T-helper 9 cell (primary cell): Measurements from ENCODE around the gene PCDHB13.
"Not testable (repeated sequence)": the region's sequence is repeated elsewhere in the genome, so short reads cannot be mapped to it uniquely, and the experiment has no call there.

Source experiments
- DNase-seq: peaks from one replicate; pipeline ENCODE4 v3.0.0-alpha.2; 2020

PCDHB13 gene

GRCh38 chr5:141208478-141208877 is 5.2 kb upstream of the PCDHB13 start, which contains the start of gene PCDHB12:
Gene PCDHB12 (plus strand): TSS chr5:141208719. CDS start chr5:141208908, 189 bp downstream.
- no peak for DNase-seq

GRCh38 chr5:141210281-141210680 is 3.4 kb upstream of the PCDHB13 start:
- not testable (repeated sequence) for DNase-seq

- not testable (repeated sequence) for DNase-seq
Measured at GRCh38 chr5:141210849-141211248, 2.9 kb upstream of the PCDHB13 start.

- DNase-seq: not testable (repeated sequence)
Measured at GRCh38 chr5:141214583-141214982, 864 bp downstream of the PCDHB13 start.

- DNase-seq: not testable (repeated sequence)
Measured at GRCh38 chr5:141215504-141215903, 1.8 kb downstream of the PCDHB13 start.

GRCh38 chr5:141216035-141216434 is 2.3 kb downstream of the PCDHB13 start:
- not testable (repeated sequence) for DNase-seq

- no peak for DNase-seq
Measured at GRCh38 chr5:141223112-141223783, 9.5 kb downstream of the PCDHB13 start, which contains the start of gene PCDHB14. Gene PCDHB14 (plus strand): TSS chr5:141223343. CDS start chr5:141223506, 163 bp downstream.

GRCh38 chr5:141224844-141225243 is 11.1 kb downstream of the PCDHB13 start:
- not testable (repeated sequence) for DNase-seq

GRCh38 chr5:141225421-141225820 is 11.7 kb downstream of the PCDHB13 start:
- DNase-seq: not testable (repeated sequence)

- no peak for DNase-seq
Measured at GRCh38 chr5:141234109-141234667, 20.5 kb downstream of the PCDHB13 start.

- not testable (repeated sequence) for DNase-seq
Measured at GRCh38 chr5:141235922-141236321, 22.2 kb downstream of the PCDHB13 start.

- no peak for DNase-seq
Measured at GRCh38 chr5:141236516-141237313, 23.0 kb downstream of the PCDHB13 start.

GRCh38 chr5:141241496-141241895 is 27.8 kb downstream of the PCDHB13 start:
- DNase-seq: no peak

- DNase-seq: no peak
Measured at GRCh38 chr5:141245250-141245717, 31.6 kb downstream of the PCDHB13 start, which contains the start of gene PCDHB15. Gene PCDHB15 (plus strand): TSS chr5:141245395. CDS start chr5:141245579, 184 bp downstream.

- DNase-seq: not testable (repeated sequence)
Measured at GRCh38 chr5:141246971-141247370, 33.3 kb downstream of the PCDHB13 start.

- not testable (repeated sequence) for DNase-seq
Measured at GRCh38 chr5:141247434-141247833, 33.7 kb downstream of the PCDHB13 start.

GRCh38 chr5:141250576-141250975 is 36.9 kb downstream of the PCDHB13 start:
- no peak for DNase-seq

GRCh38 chr5:141258464-141258863 is 44.7 kb downstream of the PCDHB13 start:
- DNase-seq: no peak

- DNase-seq: no peak
Measured at GRCh38 chr5:141258948-141259347, 45.2 kb downstream of the PCDHB13 start.

- DNase-seq: no peak
Measured at GRCh38 chr5:141260458-141261237, 46.9 kb downstream of the PCDHB13 start.

- no peak for DNase-seq
Measured at GRCh38 chr5:141261238-141261546, 47.5 kb downstream of the PCDHB13 start.
